Fibroblast of lung (primary cell): Measurements from ENCODE around the gene CIAO3.

Source experiments
- CTCF ChIP-seq, 2 donors: IDR thresholded peaks in 1 of 2; conservative IDR thresholded peaks in 1 of 2; 1 replicate in 1 of 2; 2 replicates in 1 of 2; pipeline ENCODE4 v1.5.1; 2011 to 2012; ENCODE audit warnings: low read length in 2 of 2, control low read depth in 1 of 2, inconsistent platforms in 1 of 2, low read depth in 1 of 2, mild to moderate bottlenecking in 1 of 2
- EZH2 ChIP-seq: IDR thresholded peaks from 2 replicates; pipeline ENCODE4 v1.5.1; 2012; ENCODE audit warnings: low read length, control low read depth, mild to moderate bottlenecking; ENCODE audit errors: missing control alignments

GRCh38 chr16:700684-701584 is 39.9 kb downstream of the CIAO3 start:
- TF ChIP-seq EZH2 (peak; percentile 60), CTCF (conservative IDR thresholded peaks at IDR 0.05 in 1 of 2, IDR thresholded peaks at IDR 0.05 in 1 of 2; ENCODE audit: low read depth in 1 of 2, low read length in 2 of 2) (no peak)
